ENCODE data around the gene EIF4E3.

The EIF4E3 gene

GRCh38 chr3:71763426-71763825 lies 38.2 kb upstream of the EIF4E3 start:
- no peaks in the 10 kb centered on the region for H3K36me3 ChIP-seq (replicated peaks; ENCODE audit: insufficient read depth, low read length)
- H3K27me3 ChIP-seq (replicated peaks; ENCODE audit: insufficient read depth, low read length): no peaks in the 10 kb centered on the region
- no peak overlapping the region for H3K27ac ChIP-seq (ENCODE audit: low read length)
- TF ChIP-seq EZH2phosphoT487 (IDR thresholded peaks at IDR 0.05; ENCODE audit: low read length): no peak
- no peak for TF ChIP-seq CTCF (IDR thresholded peaks at IDR 0.05; ENCODE audit: low read length)
- TF ChIP-seq EZH2 (optimal IDR thresholded peaks at IDR 0.05; ENCODE audit: low read depth, low read length): no peak
- no peak overlapping the region for H3K9ac ChIP-seq (ENCODE audit: low read length)
- no peaks in the 10 kb centered on the region for H3K79me2 ChIP-seq (ENCODE audit: low read length)
- H4K20me1 ChIP-seq (ENCODE audit: insufficient read depth, low read length): no peaks in the 10 kb centered on the region
- H2AFZ ChIP-seq (ENCODE audit: low read length): no peak overlapping the region
- no peak overlapping the region for H3K4me3 ChIP-seq (ENCODE audit: low read length)
- H3K4me1 ChIP-seq (ENCODE audit: low read length): no peaks in the 10 kb centered on the region
- no peaks in the 10 kb centered on the region for H3F3A ChIP-seq (ENCODE audit: insufficient read depth, low read length)
- no peaks in the 10 kb centered on the region for H3K9me2 ChIP-seq (replicated peaks; ENCODE audit: insufficient read depth, low read length)
- H3K4me2 ChIP-seq (ENCODE audit: low read depth, low read length): no peak overlapping the region
- no peaks in the 10 kb centered on the region for H3K9me3 ChIP-seq (replicated peaks; ENCODE audit: insufficient read depth, low read length)
- no peak for DNase-seq

- no peaks in the 10 kb centered on the region for H3K9me3 ChIP-seq (replicated peaks; ENCODE audit: insufficient read depth, low read length)
- H3K4me2 ChIP-seq (ENCODE audit: low read depth, low read length): no peak overlapping the region
- no peaks in the 10 kb centered on the region for H3K4me1 ChIP-seq (ENCODE audit: low read length)
- H3K36me3 ChIP-seq (replicated peaks; ENCODE audit: insufficient read depth, low read length): no peaks in the 10 kb centered on the region
- H3K79me2 ChIP-seq (ENCODE audit: low read length): no peaks in the 10 kb centered on the region
- H3F3A ChIP-seq (ENCODE audit: insufficient read depth, low read length): no peaks in the 10 kb centered on the region
- no peak for DNase-seq
- H3K9ac ChIP-seq (ENCODE audit: low read length): no peak overlapping the region
- H2AFZ ChIP-seq (ENCODE audit: low read length): no peak overlapping the region
- no peaks in the 10 kb centered on the region for H4K20me1 ChIP-seq (ENCODE audit: insufficient read depth, low read length)
- H3K27ac ChIP-seq (ENCODE audit: low read length): no peak overlapping the region
- H3K27me3 ChIP-seq (replicated peaks; ENCODE audit: insufficient read depth, low read length): no peaks in the 10 kb centered on the region
- H3K9me2 ChIP-seq (replicated peaks; ENCODE audit: insufficient read depth, low read length): no peaks in the 10 kb centered on the region
- H3K4me3 ChIP-seq (ENCODE audit: low read length): no peak overlapping the region
- TF ChIP-seq CTCF (IDR thresholded peaks at IDR 0.05; ENCODE audit: low read length) (no peak), EZH2 (optimal IDR thresholded peaks at IDR 0.05; ENCODE audit: low read depth, low read length) (no peak), EZH2phosphoT487 (IDR thresholded peaks at IDR 0.05; ENCODE audit: low read length) (no peak)
Measured at GRCh38 chr3:71760140-71760539, 34.9 kb upstream of the EIF4E3 start.

- Histone ChIP-seq H3K4me3 (ENCODE audit: low read length) (no peak overlapping the region), H3K79me2 (ENCODE audit: low read length) (no peaks in the 10 kb centered on the region), H3K9ac (ENCODE audit: low read length) (no peak overlapping the region), H3K4me1 (ENCODE audit: low read length) (no peaks in the 10 kb centered on the region), H4K20me1 (ENCODE audit: insufficient read depth, low read length) (no peaks in the 10 kb centered on the region), H3K36me3 (replicated peaks; ENCODE audit: insufficient read depth, low read length) (no peaks in the 10 kb centered on the region), H3K4me2 (ENCODE audit: low read depth, low read length) (no peak overlapping the region), H3K9me2 (replicated peaks; ENCODE audit: insufficient read depth, low read length) (no peaks in the 10 kb centered on the region), H3K9me3 (replicated peaks; ENCODE audit: insufficient read depth, low read length) (no peaks in the 10 kb centered on the region), H3K27me3 (replicated peaks; ENCODE audit: insufficient read depth, low read length) (no peaks in the 10 kb centered on the region), H3K27ac (ENCODE audit: low read length) (no peak overlapping the region), H2AFZ (ENCODE audit: low read length) (no peak overlapping the region), H3F3A (ENCODE audit: insufficient read depth, low read length) (no peaks in the 10 kb centered on the region)
- TF ChIP-seq EZH2phosphoT487 (IDR thresholded peaks at IDR 0.05; ENCODE audit: low read length): no peak
- no peak for TF ChIP-seq EZH2 (optimal IDR thresholded peaks at IDR 0.05; ENCODE audit: low read depth, low read length)
- TF ChIP-seq CTCF (IDR thresholded peaks at IDR 0.05; ENCODE audit: low read length): no peak
- DNase-seq: no peak
Measured at GRCh38 chr3:71759401-71759800, 34.2 kb upstream of the EIF4E3 start.

Measured in MM.1S (cell line).